ENCODE measurements around the gene RPSA. TPM values are rescaled to one million over a fixed set of nuclear protein-coding genes. Genes with fewer than 3 reads are reported as not detected.
"Not testable (repeated sequence)": the region's sequence is repeated elsewhere in the genome, so short reads cannot be mapped to it uniquely, and the experiment has no call there.

Gene RPSA
- 1,000 to 10,000 TPM; 2,574 to 3,520 TPM for total RNA-seq

DNA sequence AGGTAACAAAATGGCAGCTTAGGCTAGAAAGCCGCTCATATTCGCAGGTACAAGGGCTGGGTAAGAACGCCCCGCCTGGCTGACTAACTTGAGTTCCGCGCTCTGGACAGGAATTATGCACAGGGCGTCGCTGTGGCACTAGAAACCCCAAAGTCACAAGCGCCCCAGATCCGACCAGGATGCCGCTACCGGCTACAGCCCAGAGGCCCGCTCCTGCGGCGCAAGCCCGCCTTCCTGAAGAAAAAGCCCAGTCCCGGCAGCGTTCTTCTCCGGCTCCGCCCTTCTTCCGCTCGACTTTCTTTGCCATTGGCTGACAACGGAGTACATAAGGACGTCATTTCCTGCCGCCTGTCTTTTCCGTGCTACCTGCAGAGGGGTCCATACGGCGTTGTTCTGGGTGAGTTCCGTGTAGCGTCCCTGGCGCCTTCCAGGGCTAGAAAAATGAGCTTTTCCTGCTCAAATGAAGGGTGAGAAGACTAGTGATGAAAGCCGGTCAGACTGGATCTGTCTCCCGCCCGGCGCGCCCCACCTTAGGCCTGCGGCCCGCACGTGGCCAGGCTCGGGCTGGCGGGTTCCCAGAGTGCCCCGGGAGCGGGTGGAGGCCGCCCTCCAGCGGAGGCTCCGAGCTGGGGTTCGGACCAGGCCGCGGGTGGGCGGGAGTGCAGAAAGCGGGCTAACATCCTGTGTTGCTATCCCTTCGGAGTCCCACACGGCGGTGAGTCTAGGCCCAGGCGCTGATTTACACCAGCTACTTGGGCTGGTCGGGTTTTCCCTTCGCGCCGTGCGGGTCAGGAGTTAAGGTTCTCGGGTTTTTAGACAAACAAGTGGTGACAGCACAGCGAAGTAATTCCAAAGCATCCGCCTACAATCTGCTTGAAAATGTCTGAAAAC is at the start of gene RPSA:
RPSA (plus strand) TSS at position 353 of the 891 bp plus-strand sequence. CDS start 934 bp downstream, outside the sequence.
- Mint-ChIP-seq H3K36me3 (peaks cover 45 to 48% of the 10 kb centered on the region in 2 donors), H3K27ac (peak within 1 kb of the TSS; percentile 95 to 99), H3K9me3 (no peaks in the 10 kb centered on the region)
- ATAC-seq, result peak; percentile 95 to 97
- DNase-seq (ENCODE audit: low spot score in 2 of 2), result peak; percentile 89 to 98

DNA sequence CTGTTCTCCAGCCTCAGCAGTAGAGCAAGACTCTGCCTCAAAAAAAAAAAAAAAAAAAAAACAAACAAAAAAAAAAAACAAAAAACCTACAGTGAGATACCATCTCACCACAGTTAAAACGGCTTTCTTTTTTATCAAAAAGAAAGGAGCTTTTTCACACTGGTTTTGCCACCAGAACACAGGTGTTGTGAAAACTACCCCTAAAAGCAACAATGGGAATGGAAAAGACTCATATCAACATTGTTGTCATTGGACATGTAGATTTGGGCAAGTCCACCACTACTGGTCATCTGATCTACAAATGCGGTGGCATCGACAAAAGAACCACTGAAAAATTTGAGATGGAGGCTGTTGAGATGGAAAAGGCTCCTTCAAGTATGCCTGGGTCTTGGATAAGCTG is 48.2 kb upstream of the RPSA start:
- DNase-seq (ENCODE audit: low spot score in 2 of 2) (no peak), ATAC-seq (no peak)
- H3K9me3 Mint-ChIP-seq, result peaks cover 4 to 8% of the 10 kb centered on the region in 2 donors
- peaks cover 0 to 5% of the 10 kb centered on the region in 2 donors for H3K36me3 Mint-ChIP-seq
- no peak overlapping the region for H3K27ac Mint-ChIP-seq

DNA sequence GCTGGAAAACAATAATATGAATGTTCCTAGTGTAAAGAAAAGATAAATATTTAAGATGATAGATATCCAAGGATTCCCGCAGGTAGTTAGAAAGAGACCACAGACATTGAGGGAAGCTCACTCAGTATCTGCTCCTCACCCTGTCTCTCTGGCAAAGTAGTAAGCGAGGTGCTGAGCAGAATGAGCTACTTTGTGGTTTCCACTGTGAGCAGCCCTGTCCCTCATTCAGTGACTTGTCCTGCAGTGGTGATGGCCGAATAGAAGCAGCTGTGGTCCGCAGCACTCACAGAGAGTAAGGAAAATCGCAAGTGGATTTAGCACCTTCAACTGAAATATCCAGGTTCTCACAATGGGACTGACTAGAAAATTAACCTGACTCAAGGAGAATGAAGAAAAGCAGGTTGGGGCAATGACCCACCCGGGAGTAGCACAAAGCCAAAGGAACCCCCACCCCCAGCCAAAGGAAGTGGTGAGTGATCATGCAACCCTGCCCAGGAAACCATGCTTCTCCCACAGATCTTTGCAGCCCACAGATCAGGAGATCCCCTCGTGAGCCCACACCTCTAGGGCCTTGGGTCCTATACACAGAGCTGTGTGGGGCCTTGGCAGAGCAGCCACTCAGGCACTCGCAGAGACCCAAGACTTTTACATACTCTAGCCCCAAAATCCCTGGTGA is 45.1 kb upstream of the RPSA start:
- H3K27ac Mint-ChIP-seq, result peak overlapping the region; percentile 56 to 79
- DNase-seq (ENCODE audit: low spot score in 2 of 2) (peak; percentile 31 to 63), ATAC-seq (peak; percentile 84 to 94)
- H3K9me3 Mint-ChIP-seq, result peaks cover 4 to 13% of the 10 kb centered on the region in 2 donors
- H3K36me3 Mint-ChIP-seq, result peaks cover 0 to 5% of the 10 kb centered on the region in 2 donors

GRCh38 chr3:39362192-39362591 is 44.3 kb upstream of the RPSA start:
- peaks cover 4 to 13% of the 10 kb centered on the region in 2 donors for H3K9me3 Mint-ChIP-seq
- DNase-seq (ENCODE audit: low spot score in 2 of 2) (no peak), ATAC-seq (no peak)
- H3K27ac Mint-ChIP-seq, result no peak overlapping the region
- H3K36me3 Mint-ChIP-seq, result peaks cover 0 to 5% of the 10 kb centered on the region in 2 donors

GRCh38 chr3:39362812-39363211 is 43.7 kb upstream of the RPSA start:
- Mint-ChIP-seq H3K36me3 (peaks cover 0 to 5% of the 10 kb centered on the region in 2 donors), H3K9me3 (peaks cover 4 to 13% of the 10 kb centered on the region in 2 donors), H3K27ac (no peak overlapping the region)
- ATAC-seq (peak in 1 of 2 donors; percentile 32), DNase-seq (ENCODE audit: low spot score in 2 of 2) (no peak)

DNA sequence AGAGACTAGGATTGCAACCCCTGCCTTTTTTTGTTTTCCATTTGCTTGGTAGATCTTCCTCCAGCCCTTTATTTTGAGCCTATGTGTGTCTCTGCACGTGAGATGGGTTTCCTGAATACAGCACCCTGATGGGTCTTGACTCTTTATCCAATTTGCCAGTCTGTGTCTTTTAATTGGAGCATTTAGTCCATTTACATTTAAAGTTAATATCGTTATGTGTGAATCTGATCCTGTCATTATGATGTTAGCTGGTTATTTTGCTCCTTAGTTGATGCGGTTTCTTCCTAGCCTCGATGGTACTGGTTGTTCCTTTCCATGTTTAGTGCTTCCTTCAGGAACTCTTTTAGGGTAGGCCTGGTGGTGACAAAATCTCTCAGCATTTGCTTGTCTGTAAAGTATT is 36.1 kb upstream of the RPSA start:
- not testable (repeated sequence) for DNase-seq (ENCODE audit: low spot score in 2 of 2); H3K36me3 Mint-ChIP-seq; ATAC-seq; H3K27ac Mint-ChIP-seq
- peaks cover 10 to 22% of the 10 kb centered on the region in 2 donors for H3K9me3 Mint-ChIP-seq

DNA sequence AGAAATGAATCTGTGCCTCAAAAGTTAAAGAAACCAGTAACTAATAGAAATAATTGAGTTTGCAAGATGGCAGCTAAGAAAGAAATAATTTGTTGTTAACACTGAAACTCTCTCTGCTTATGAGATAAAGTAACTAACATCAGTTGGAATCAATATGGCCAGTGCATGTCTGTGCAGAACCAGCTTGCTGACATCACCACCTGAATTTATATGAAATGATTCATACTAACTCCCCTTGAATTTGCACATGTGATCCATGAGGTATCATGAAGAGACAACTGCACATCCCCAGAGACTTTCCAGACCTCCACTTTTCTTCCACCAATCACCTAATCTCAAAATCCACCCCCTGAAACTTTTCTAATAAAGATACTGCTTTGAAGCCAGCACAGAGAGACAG is 33.7 kb upstream of the RPSA start:
- Mint-ChIP-seq H3K9me3 (peaks cover 10 to 17% of the 10 kb centered on the region in 2 donors), H3K36me3 (peaks cover 8 to 9% of the 10 kb centered on the region in 2 donors), H3K27ac (no peak overlapping the region)
- ATAC-seq, result no peak
- DNase-seq (ENCODE audit: low spot score in 2 of 2), result no peak

- Mint-ChIP-seq H3K9me3 (no peaks in the 10 kb centered on the region), H3K36me3 (no peaks in the 10 kb centered on the region), H3K27ac (no peak overlapping the region)
- no peak for ATAC-seq
- DNase-seq (ENCODE audit: low spot score in 2 of 2), result no peak
Measured at GRCh38 chr3:39376959-39377634, 29.4 kb upstream of the RPSA start.

DNA sequence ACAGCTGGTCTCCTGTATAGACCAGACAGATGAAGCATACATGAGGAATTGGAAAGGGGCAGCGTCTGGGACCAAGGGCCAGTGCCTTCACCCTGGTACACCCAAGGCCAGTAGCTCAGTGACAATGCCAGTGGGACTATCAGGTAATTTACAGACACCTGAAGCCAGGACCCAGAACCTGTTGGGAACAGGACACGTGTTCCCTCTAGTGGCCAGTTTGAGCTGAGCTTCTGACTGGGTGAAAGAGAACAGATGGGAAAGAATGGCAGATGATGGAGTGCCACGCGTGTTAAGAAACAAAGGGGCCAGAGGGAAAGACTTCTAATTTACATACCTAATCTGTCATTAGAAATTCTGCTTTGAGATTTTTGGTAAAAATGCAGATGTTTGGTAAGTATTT is 28.4 kb upstream of the RPSA start:
- H3K9me3 Mint-ChIP-seq, result no peaks in the 10 kb centered on the region
- H3K27ac Mint-ChIP-seq, result no peak overlapping the region
- peak; percentile 74 to 82 for ATAC-seq
- H3K36me3 Mint-ChIP-seq, result no peaks in the 10 kb centered on the region
- DNase-seq (ENCODE audit: low spot score in 2 of 2), result peak in 1 of 2 donors; percentile 59

DNA sequence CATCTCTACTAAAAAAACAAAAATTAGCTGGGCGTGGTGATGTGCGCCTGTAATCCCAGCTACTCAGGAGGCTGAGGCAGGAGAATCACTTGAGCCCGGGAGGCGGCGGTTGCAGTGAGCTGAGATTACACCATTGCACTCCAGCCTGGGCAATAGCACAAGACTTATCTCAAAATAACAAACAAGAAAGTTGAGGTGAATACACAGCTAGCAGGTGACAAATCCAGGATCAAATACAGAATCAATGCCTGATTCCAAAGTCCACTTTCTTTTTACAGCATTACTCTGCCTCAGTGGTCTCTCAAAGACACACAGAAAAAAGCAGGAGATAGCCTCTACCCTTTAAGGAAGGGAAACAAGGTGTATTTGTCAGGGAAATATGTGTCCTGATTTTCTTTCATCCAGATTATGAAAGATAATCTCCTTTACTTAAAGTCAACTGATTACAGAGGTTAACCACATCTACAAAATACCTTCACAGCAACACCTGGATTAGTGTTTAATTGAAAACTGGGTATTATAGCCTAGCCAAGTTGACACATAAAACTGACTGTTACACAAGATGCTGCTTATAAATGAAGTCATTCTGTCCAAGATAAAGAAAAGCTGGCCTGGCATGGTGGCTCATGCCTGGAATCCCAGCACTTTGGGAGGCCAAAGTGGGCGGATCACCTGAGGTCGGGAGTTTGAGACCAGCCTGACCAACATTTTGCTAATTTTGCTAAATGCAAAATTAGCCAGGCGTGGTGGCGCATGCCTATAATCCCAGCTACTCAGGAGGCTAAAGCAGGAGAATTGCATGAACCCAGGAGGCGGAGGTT is 27.4 kb upstream of the RPSA start:
- Mint-ChIP-seq H3K27ac (no peak overlapping the region), H3K36me3 (peaks cover 6 to 8% of the 10 kb centered on the region in 2 donors), H3K9me3 (no peaks in the 10 kb centered on the region)
- DNase-seq (ENCODE audit: low spot score in 2 of 2) (no peak), ATAC-seq (no peak)

DNA sequence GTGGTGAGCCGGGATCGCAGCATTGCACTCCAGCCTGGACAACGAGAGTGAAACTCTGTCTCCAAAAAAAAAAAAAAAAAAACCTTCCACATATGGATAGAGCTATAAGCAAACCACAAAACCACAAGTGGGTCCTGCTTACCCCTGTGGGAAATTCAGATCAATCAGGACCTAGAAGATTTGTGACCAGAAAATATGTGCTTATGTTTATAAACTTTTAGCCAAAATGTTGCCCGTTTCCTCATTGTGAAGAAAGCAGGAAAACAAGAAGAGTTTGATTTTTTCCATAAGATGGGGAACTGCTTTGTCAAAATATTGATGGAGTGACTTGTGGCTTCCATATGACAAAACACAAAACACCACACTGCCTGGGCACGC is 26.8 kb upstream of the RPSA start:
- Mint-ChIP-seq H3K9me3 (no peaks in the 10 kb centered on the region), H3K36me3 (peaks cover 6 to 8% of the 10 kb centered on the region in 2 donors), H3K27ac (no peak overlapping the region)
- ATAC-seq (no peak), DNase-seq (ENCODE audit: low spot score in 2 of 2) (no peak)

- DNase-seq (ENCODE audit: low spot score in 2 of 2), result no peak
- peaks cover 15% of the 10 kb centered on the region in 2 donors for H3K36me3 Mint-ChIP-seq
- no peaks in the 10 kb centered on the region for H3K9me3 Mint-ChIP-seq
- H3K27ac Mint-ChIP-seq, result no peak overlapping the region
- ATAC-seq, result no peak
Measured at GRCh38 chr3:39381432-39381831, 25.1 kb upstream of the RPSA start.

DNA sequence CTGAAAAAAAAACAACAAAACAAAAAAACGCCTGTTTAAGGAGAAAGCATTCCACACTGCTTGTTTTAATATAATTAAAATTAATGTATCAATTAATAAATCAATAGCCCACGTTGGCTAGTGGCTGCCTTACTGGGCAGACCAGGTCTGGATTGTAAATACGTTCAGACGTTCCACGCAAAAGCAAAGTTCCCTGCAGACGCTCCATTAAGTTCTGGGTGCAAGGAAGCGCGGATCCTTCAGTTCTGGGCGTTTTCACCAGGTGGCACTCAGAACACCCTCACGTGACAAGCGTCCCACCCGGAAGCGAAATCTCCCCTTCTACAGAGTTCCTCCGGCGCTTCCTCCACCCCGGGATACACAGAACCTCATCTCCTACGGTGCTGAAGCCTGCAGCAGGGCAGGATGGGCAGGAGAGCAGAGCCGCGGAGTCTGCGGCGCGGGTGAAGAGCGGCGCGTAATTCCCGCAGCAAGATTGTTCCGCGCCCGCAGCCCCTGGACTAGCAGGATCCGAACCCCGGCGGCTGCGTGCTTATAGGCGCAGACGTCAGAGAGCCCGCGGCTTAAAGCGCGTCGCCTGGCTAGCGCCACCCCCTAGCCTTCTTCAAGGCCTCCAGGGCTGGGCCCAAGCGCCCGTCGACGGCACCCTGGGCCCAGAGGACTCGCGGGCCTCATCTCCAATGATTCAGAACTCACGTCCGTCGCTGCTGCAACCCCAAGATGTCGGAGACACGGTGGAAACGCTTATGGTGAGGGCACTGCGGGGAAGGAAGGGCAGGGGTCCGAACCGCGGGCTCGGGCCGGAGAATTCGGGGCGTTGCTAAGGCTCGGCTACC is 23.3 kb upstream of the RPSA start, which contains the start of gene SLC25A38:
SLC25A38 (plus strand) TSS at position 326 of the 836 bp plus-strand sequence; CDS start at position 681, 355 bp downstream.
- ATAC-seq (peak; percentile 76 to 86), DNase-seq (ENCODE audit: low spot score in 2 of 2) (peak; percentile 79 to 80)
- peaks cover 15% of the 10 kb centered on the region in 2 donors for H3K36me3 Mint-ChIP-seq
- no peaks in the 10 kb centered on the region for H3K9me3 Mint-ChIP-seq
- peak within 1 kb of the TSS; percentile 93 to 99 for H3K27ac Mint-ChIP-seq

DNA sequence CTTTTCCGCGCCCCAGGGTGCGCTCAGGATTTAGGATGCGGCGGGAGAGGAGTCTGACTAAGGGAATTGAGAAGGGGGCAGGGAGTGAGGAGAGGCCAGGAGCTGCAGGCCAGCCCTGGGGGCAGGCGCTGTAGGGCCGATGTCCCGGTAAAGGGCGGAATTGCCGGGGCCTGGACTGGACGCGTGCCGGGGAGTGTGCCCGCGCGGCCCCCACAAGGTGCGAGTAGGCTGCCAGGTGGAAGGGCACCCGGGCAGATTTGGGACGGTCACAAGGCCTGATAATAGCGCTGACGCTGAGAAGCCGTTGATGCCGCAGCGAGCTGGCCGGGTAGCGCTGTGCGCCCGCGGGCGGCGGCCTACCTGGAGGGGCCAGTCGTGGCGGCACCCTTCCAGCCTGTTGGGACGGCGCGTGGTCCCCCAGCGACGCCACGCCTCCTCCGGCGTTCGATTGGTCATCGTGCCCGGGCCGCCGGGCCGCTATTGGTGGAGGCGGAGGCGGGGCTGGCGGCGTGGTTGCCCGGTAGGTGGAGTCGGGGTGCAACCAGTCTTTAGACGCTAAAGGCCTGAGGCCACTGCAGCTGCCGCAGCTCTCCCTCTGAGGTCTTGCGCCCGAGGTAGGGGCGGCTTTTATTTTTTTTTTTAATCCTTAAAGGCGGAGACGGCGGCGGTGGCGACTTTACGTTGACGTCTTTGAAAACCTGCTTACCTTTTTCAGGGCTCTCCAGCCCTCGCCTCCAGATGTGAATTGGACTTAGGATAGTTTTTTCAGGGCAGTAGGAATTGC is 22.4 kb upstream of the RPSA start:
- DNase-seq (ENCODE audit: low spot score in 2 of 2) (peak; percentile 94 to 97), ATAC-seq (peak; percentile 89 to 91)
- Mint-ChIP-seq H3K27ac (peak overlapping the region; percentile 93 to 99), H3K9me3 (no peaks in the 10 kb centered on the region), H3K36me3 (peaks cover 15% of the 10 kb centered on the region in 2 donors)

- H3K36me3 Mint-ChIP-seq, result peaks cover 15% of the 10 kb centered on the region in 2 donors
- no peak for DNase-seq (ENCODE audit: low spot score in 2 of 2)
- peak overlapping the region in 1 of 2 donors; percentile 77 for H3K27ac Mint-ChIP-seq
- no peaks in the 10 kb centered on the region for H3K9me3 Mint-ChIP-seq
- no peak for ATAC-seq
Measured at GRCh38 chr3:39384665-39385000, 21.9 kb upstream of the RPSA start.

Measured in activated naive CD4-positive, alpha-beta T cell treated with anti-CD3 and anti-CD28 coated beads, Interleukin-2, amount 50 U/mL, for 72 hours (primary cell).